Activated naive CD4-positive, alpha-beta T cell treated with anti-CD3 and anti-CD28 coated beads for 36 hours (primary cell): ENCODE results near the gene TM4SF1. TPM values are rescaled to one million over a fixed set of nuclear protein-coding genes. Genes with fewer than 3 reads are reported as not detected.
"Not testable (repeated sequence)": the region's sequence is repeated elsewhere in the genome, so short reads cannot be mapped to it uniquely, and the experiment has no call there.

Experiments
- CTCF ChIA-PET: fragments of 350-600 bp; sonication (Branson Sonifier 250); formaldehyde crosslinking; loops from one replicate; lab custom pipeline; 2021; ENCODE audit warnings: antibody characterized with exemption; lab: Charles Lee
- DNase-seq: peaks from one replicate; pipeline ENCODE4 v3.0.0-alpha.2; 2020
- H3K27ac Mint-ChIP-seq: one replicate; pipeline ENCODE4 v1.8.0; 2021; ENCODE audit warnings: mild to moderate bottlenecking, mixed read lengths
- H3K27me3 Mint-ChIP-seq: one replicate; pipeline ENCODE4 v1.8.0; 2021; ENCODE audit warnings: low read depth, mixed read lengths
- H3K36me3 Mint-ChIP-seq: one replicate; pipeline ENCODE4 v1.8.0; 2021; ENCODE audit warnings: low read depth, mixed read lengths
- H3K4me1 Mint-ChIP-seq: one replicate; pipeline ENCODE4 v1.8.0; 2021; ENCODE audit warnings: low read depth, mixed read lengths
- H3K4me3 Mint-ChIP-seq: one replicate; pipeline ENCODE4 v1.8.0; 2021; ENCODE audit warnings: mild to moderate bottlenecking, moderate library complexity, mixed read lengths
- H3K9me3 Mint-ChIP-seq: one replicate; pipeline ENCODE4 v1.8.0; 2021; ENCODE audit warnings: mixed read lengths
- intact Hi-C: fragments of 100-400 bp; cut with micrococcal nuclease; formaldehyde crosslinking; loops from one replicate; pipeline ENCODE4 v1.15.1; 2023
- total RNA-seq, 2 experiments: library from RNA; stranded (reverse); gene quantifications; one replicate each; pipeline ENCODE4 v1.2.3, GENCODE V29; 2021

Gene TM4SF1
- total RNA-seq, 2 experiments from 2014 or later = not detected

DNA sequence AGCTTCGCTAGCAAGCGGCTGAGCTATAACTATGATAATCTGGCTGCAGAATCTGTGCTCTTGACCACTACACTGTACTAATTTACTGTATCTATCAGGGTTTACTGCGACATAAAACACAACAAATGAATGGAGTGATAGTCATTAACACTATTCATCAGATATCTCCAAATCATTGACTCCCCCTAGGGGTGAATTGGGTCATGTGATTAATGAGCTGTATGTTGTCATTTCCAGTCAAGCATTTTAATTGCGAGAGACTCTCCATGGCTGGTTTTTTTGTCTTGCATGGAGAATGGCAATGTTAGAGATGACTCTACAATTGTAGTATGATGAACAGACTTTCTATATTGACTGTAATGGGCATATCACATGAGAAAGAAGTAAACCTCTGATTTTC, 33.5 kb downstream of the TM4SF1 start:
- DNase-seq = no peak
- intact Hi-C loops = no loop called here
- H3K9me3 Mint-ChIP-seq = no peaks in the 10 kb centered on the region
- H3K27ac Mint-ChIP-seq = no peak overlapping the region
- CTCF ChIA-PET = no interaction called here
- no peaks in the 10 kb centered on the region for H3K36me3 Mint-ChIP-seq
- no peaks in the 10 kb centered on the region for H3K4me1 Mint-ChIP-seq
- H3K4me3 Mint-ChIP-seq = no peak overlapping the region
- H3K27me3 Mint-ChIP-seq = peaks cover 22% of the 10 kb centered on the region

DNA sequence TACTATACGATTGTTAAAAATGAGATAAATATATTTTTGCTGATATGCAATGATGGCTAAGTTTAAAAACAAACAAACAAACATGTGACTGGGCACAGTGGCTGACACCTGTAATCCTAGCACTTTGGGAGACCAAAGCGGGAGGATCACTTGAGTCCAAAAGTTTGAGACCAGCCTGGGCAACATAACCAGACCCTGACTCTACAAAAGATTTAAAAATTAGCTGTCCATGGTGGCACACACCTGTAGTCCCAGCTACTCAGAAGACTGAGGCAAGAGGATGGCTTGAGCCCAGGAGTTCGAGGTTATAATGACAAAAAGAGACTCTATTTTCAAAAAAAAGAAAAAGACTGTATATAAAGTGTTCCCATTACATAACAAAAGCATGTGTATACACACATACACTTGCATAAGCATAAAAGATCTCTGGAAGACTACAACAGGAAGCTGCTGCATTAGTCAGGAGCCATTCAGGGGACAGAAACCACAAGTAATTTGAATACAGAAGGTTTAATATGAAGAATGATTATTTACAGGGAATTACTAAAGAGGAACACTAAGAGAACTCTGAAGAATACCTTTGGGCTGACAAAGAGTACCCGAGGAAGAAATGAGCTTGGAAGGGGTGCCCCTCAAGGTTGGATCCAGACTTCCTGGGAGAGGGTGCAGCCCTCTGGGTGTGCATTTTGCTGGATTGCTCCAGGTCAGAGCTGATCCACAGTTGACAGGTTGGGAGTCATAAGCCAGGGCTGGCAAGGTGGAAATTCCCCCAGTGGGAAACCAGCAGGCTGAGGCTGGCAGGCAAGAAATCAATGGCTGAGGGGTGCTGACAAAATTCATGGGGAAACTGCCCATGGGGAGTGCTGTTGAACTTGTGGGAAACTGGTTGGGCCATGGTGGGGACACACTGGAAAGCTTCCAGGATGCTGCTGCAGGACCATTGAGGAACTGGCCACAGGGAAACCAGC, 34.8 kb downstream of the TM4SF1 start:
- Mint-ChIP-seq H3K4me1 (no peaks in the 10 kb centered on the region), H3K9me3 (no peaks in the 10 kb centered on the region), H3K36me3 (no peaks in the 10 kb centered on the region), H3K4me3 (no peak overlapping the region), H3K27ac (no peak overlapping the region), H3K27me3 (peaks cover 17% of the 10 kb centered on the region)
- intact Hi-C loops = no loop called here
- DNase-seq = no peak
- CTCF ChIA-PET = no interaction called here

DNA sequence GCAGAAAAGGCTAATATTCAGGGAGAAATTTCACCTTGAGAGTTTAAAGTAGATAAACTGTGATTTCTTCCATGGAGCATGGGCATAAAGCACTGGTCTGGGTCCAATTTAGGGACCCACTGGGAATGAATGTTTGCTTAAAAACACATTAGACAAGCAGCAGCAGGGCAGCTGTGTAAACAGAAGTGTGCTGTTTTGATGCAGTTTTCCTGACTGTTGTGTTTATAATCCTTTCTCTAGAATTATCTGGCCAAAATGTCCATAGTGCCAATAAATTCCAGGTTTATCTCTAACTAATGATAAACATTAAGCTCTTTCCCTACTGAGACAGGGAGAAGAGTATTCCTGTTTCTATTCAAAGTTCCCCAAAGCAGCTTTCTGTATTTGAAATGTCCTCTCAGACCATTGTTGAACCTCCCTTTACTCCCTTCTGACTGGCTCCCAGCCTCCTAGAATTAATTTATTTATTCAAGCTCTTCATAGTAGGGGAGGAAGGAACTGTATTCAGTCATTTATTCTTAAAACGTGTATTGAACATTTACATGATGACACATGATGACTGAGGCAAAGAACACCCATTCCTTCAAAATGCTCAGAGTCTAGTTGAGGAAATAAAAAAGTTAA, 37.0 kb downstream of the TM4SF1 start:
- Mint-ChIP-seq H3K4me1 (no peaks in the 10 kb centered on the region), H3K36me3 (no peaks in the 10 kb centered on the region), H3K27ac (no peak overlapping the region), H3K4me3 (no peak overlapping the region), H3K9me3 (no peaks in the 10 kb centered on the region), H3K27me3 (peaks cover 10% of the 10 kb centered on the region)
- intact Hi-C loops = no loop called here
- no peak for DNase-seq
- CTCF ChIA-PET = no interaction called here

DNA sequence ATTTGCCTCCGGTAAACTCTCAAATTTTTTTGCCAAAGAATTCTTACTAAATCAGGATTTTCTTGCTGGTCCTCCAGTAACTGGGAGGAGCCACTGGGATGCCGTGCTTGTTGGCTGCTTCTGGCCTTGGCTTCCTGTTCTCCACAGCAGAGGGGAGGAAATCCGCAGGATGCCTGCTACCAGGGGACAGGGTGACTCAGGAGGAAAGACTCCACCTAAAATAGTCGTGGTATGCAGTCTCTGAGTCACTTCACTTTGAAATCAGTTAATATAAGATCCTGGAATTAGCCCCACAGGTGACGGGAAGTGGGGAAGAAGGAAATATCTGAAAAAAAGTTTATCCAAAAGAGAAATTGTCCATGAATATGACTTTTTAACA, 37.5 kb downstream of the TM4SF1 start:
- CTCF ChIA-PET = no interaction called here
- no peak overlapping the region for H3K4me3 Mint-ChIP-seq
- no peak for DNase-seq

DNA sequence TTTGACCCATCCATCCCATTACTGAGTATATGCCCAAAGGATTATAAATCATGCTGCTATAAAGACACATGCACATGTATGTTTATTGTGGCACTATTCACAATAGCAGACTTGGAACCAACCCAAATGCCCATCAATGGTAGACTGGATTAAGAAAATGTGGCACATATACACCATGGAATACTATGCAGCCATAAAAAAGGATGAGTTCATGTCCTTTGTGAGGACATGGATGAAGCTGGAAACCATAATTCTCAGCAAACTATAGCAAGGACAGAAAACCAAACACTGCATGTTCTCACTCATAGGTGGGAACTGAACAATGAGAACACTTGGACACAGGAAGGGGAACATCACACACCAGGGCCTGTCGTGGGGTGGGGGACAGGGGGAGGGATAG, 40.0 kb downstream of the TM4SF1 start:
- CTCF ChIA-PET, H3K27ac Mint-ChIP-seq, H3K4me3 Mint-ChIP-seq, DNase-seq, H3K9me3 Mint-ChIP-seq, H3K36me3 Mint-ChIP-seq, intact Hi-C loops, H3K4me1 Mint-ChIP-seq: not testable (repeated sequence)
- H3K27me3 Mint-ChIP-seq = peaks cover 10% of the 10 kb centered on the region

More for the DNA sequence above, 37.5 kb downstream of the TM4SF1 start:
- Mint-ChIP-seq H3K4me1 (no peaks in the 10 kb centered on the region), H3K36me3 (no peaks in the 10 kb centered on the region), H3K27ac (no peak overlapping the region), H3K9me3 (no peaks in the 10 kb centered on the region), H3K27me3 (peaks cover 10% of the 10 kb centered on the region)
- intact Hi-C loops = no loop called here

DNA sequence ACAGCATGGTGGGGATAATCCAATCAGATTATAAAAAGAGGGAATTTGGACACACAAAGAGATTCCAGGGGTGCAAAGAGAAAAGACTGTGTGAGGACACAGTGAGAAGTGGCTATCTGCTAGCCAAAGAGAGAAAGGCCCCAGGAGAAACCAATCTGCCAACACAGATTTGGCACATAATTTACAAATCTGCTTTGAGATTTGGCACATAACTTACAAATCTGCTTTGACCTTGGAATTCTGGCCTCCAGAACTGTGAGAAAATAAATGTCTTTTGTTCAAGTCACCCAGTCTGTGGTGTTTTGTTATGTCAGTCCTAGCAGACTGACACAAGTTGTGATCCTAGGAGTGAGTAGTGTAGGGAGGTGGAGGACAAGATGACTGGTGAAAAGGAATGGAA, 40.5 kb downstream of the TM4SF1 start:
- DNase-seq = no peak
- H3K36me3 Mint-ChIP-seq = no peaks in the 10 kb centered on the region
- H3K27me3 Mint-ChIP-seq = peaks cover 10% of the 10 kb centered on the region
- H3K4me1 Mint-ChIP-seq = no peaks in the 10 kb centered on the region
- no peak overlapping the region for H3K27ac Mint-ChIP-seq
- intact Hi-C loops = no loop called here
- CTCF ChIA-PET = no interaction called here
- H3K9me3 Mint-ChIP-seq = no peaks in the 10 kb centered on the region
- no peak overlapping the region for H3K4me3 Mint-ChIP-seq

DNA sequence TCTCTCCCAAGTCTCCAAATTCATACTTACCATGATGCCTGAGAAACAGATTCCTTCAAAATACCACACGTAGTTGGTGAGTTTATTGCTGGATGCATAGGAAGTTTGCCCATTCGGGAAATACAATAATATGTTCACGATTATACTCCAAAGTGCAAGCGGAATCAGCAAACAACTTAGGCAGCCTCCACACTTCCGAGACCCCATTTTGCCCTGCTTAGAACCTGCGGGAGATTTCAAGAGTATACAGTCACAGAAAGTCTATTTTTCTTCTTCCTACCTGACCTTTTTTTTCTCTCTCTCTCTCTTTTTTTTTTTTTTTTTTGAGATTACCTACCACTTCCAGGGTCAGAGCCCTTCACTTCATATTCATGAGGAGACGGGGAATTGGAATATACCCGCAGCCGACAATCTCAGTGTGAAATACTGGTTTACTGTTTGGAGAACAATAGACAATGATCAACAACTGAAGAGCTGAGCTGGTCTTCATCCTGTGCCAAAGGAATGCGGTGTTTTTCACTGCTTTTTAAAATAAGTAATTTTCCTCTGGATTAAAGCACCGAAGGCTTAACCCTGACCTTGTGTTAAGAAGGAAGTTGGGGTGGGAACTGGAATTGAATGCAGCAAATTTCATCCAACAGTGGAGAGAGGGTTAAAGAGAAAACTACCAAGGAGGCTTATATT, 44.1 kb downstream of the TM4SF1 start, which contains the start of gene TM4SF18:
Gene TM4SF18, minus strand, starts transcription at position 461 of the 684 bp plus-strand sequence. Its CDS starts 254 bp downstream, at position 207.
- Mint-ChIP-seq H3K27me3 (peaks cover 10% of the 10 kb centered on the region), H3K27ac (no peak within 1 kb of the TSS), H3K36me3 (no peaks in the 10 kb centered on the region), H3K4me3 (no peak within 1 kb of the TSS), H3K9me3 (no peaks in the 10 kb centered on the region), H3K4me1 (no peaks in the 10 kb centered on the region)
- CTCF ChIA-PET = interaction anchor here (0.6 kb wide), 1 partner anchor 344 kb away, joined by 4 read pairs; no protein-coding TSS in a partner anchor
- DNase-seq = no peak
- intact Hi-C loops = no loop called here

DNA sequence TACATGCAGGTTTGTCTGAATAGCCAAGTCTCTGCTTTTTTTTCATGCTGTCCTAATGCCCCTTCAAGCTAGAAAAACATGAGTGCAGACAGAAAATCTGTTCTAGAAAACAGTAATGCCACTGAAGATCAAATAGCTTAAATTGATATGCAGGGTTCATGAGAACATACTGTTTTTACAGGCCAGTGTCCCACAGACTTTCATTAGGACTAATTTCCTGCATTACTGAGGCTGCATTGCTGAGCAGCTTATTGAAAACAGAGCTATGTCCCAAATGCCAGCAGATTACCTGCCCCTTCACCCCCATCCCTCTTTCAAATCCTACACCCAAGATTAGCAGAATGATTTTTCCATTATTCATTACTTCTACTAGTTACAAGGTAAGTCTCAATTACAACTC, 44.7 kb downstream of the TM4SF1 start:
- Mint-ChIP-seq H3K27me3 (peaks cover 10% of the 10 kb centered on the region), H3K4me3 (no peak overlapping the region), H3K27ac (no peak overlapping the region), H3K36me3 (no peaks in the 10 kb centered on the region), H3K4me1 (no peaks in the 10 kb centered on the region), H3K9me3 (no peaks in the 10 kb centered on the region)
- no peak for DNase-seq
- intact Hi-C loops = no loop called here
- CTCF ChIA-PET = no interaction called here

DNA sequence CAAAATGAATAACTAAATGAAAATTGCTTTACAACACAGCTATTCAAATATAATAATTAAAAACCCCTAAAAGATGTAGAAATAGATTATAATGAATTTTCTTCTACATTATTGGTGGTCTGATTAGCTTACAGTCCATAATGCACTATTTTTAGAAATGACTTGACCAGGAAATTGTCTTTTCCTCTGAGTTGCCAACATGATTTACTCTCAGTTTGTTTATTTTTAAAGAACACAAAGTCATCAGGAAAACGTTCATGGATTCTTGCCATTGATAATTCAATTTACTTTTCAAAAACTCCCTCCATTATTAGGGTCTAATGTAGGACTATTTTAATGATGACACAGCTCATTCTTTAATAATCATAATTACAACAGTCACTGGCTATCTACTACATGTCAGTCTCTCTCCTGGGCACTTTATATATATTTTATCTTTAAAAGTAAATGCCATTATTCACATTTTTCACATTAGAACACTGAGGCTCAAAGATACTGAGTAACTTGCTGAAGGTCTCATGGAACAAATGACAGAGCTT, 45.2 kb downstream of the TM4SF1 start:
- H3K36me3 Mint-ChIP-seq = no peaks in the 10 kb centered on the region
- no peaks in the 10 kb centered on the region for H3K4me1 Mint-ChIP-seq
- H3K27ac Mint-ChIP-seq = no peak overlapping the region
- CTCF ChIA-PET = no interaction called here
- peaks cover 10% of the 10 kb centered on the region for H3K27me3 Mint-ChIP-seq
- no peaks in the 10 kb centered on the region for H3K9me3 Mint-ChIP-seq
- no peak overlapping the region for H3K4me3 Mint-ChIP-seq
- DNase-seq = no peak
- intact Hi-C loops = no loop called here

DNA sequence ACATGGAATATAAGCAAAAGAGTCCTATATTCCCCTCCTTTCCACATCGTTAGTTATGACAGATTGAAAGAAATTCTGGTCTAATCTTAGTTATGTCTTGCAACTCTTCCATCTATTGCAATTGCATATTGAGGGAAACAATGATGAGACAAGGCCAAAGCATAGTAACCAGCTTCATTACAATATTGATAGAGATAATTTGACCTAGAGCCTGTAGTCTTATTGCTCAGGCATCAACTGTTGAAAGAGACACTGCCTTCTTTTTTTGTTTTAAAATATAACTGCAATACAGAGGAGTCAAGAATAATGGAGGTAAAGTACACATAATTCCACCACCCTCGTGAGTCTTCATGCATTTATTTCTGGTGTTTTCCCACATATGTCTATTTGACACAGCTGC, 46.1 kb downstream of the TM4SF1 start:
- peaks cover 10% of the 10 kb centered on the region for H3K27me3 Mint-ChIP-seq
- H3K9me3 Mint-ChIP-seq = no peaks in the 10 kb centered on the region
- no peaks in the 10 kb centered on the region for H3K4me1 Mint-ChIP-seq
- H3K27ac Mint-ChIP-seq = no peak overlapping the region
- intact Hi-C loops = no loop called here
- no peak for DNase-seq
- no peak overlapping the region for H3K4me3 Mint-ChIP-seq
- CTCF ChIA-PET = no interaction called here
- H3K36me3 Mint-ChIP-seq = no peaks in the 10 kb centered on the region

DNA sequence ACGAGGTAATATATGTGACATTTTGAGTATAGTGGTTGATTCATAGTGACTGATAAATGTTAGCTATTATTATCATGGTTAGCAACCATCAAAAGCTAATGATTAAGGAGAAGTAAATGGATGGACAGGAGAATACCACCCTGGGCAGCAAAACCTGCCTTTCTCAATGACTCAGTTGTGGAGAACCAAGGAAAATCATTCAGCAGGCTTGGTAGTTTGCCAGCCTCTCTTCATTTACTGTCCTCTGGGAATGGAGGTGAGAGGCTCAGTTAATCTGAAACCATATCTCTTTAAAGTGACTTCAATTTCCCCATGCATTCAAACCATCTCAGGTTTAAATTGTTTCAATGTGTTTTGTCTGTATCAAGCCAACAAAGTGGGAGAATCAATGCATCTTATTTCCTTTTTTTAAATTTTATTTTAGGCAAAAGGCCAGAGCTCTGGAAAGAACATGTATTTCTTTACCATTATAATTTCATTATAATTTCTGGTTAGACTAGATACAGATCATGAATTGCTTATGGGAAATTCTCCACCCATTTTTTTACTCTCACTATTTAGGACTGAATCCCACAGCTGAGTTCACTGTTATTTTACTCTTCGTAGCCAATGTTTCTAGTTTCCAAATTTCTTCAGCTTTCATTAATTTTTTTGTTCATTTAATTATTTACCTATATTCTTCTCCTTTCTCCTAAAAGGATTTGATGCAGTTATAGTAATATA, 46.7 kb downstream of the TM4SF1 start:
- CTCF ChIA-PET = interaction anchor here (0.6 kb wide), 1 partner anchor 176 kb away, joined by 4 read pairs; no protein-coding TSS in a partner anchor
- no peak for DNase-seq
- Mint-ChIP-seq H3K27me3 (peaks cover 10% of the 10 kb centered on the region), H3K9me3 (no peaks in the 10 kb centered on the region), H3K4me1 (no peaks in the 10 kb centered on the region), H3K27ac (no peak overlapping the region), H3K4me3 (no peak overlapping the region), H3K36me3 (no peaks in the 10 kb centered on the region)
- intact Hi-C loops = no loop called here

DNA sequence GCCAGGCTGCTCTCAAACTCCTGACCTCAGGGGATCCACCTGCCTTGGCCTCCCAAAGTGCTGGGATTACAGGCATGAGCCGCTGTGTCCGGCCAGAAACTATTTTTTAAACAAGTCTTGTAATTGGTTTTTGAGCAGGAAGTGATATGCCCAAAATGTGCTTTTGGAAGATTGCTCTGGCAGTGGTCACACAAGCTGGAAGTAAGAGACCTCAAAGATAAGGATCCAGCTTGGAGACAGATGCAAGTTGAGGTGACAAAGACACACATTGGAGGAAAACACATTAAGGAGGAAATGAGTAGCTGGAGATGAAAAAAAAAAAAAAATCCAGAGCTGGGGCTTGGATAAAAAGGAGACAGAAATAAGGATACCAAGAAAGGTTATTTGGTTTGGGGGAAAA, 50.3 kb downstream of the TM4SF1 start:
- no peaks in the 10 kb centered on the region for H3K4me1 Mint-ChIP-seq
- intact Hi-C loops = no loop called here
- no peak overlapping the region for H3K27ac Mint-ChIP-seq
- H3K36me3 Mint-ChIP-seq = no peaks in the 10 kb centered on the region
- no peak for DNase-seq
- no peak overlapping the region for H3K4me3 Mint-ChIP-seq
- peaks cover 12% of the 10 kb centered on the region for H3K27me3 Mint-ChIP-seq
- H3K9me3 Mint-ChIP-seq = no peaks in the 10 kb centered on the region
- CTCF ChIA-PET = no interaction called here
